H1 (cell line): ENCODE data around the gene FSD1. TPM values are rescaled to one million over a fixed set of nuclear protein-coding genes. Genes with fewer than 3 reads are reported as not detected.

Source experiments
- CTCF ChIA-PET: fragments of 300-600 bp; sonication (Branson Sonifier 250); formaldehyde crosslinking; loops from one replicate; lab custom pipeline; 2021; ENCODE audit not compliant: partially characterized antibody; lab: Charles Lee
- POLR2A ChIA-PET: fragments of 300-600 bp; sonication (Branson Sonifier 250); formaldehyde crosslinking; loops from one replicate; lab custom pipeline; 2021; ENCODE audit warnings: inconsistent platforms; ENCODE audit not compliant: partially characterized antibody; lab: Charles Lee
- DNase-seq, 2 experiments: peaks; one replicate each; pipeline versions ENCODE4 v3.0.0 to v3.0.0-alpha.2; 2010 to 2022; ENCODE audit warnings: low spot score in 2 of 2, low read depth in 1 of 2, mixed read lengths in 1 of 2
- FAIRE-seq: peaks from 2 replicates; lab custom pipeline; 2011; peaks lifted over from hg19 to GRCh38; lab: Jason Lieb, UNC
- H2AFZ ChIP-seq: 2 replicates; pipeline ENCODE4 v1.8.1; 2012; ENCODE audit warnings: low read length, inconsistent platforms
- H2AK5ac ChIP-seq: 2 replicates; pipeline ENCODE4 v1.6.1; 2013; ENCODE audit warnings: low read depth, low read length
- H2BK120ac ChIP-seq: replicated peaks from 2 replicates; pipeline ENCODE3; 2013; ENCODE audit warnings: low read depth, low read length, inconsistent platforms
- H2BK12ac ChIP-seq: 2 replicates; pipeline ENCODE4 v1.6.1; 2013; ENCODE audit warnings: low read depth, low read length
- H2BK15ac ChIP-seq: 2 replicates; pipeline ENCODE4 v1.6.1; 2013; ENCODE audit warnings: low read length
- H2BK20ac ChIP-seq: 2 replicates; pipeline ENCODE4 v1.6.1; 2013; ENCODE audit warnings: low read length
- H2BK5ac ChIP-seq: 2 replicates; pipeline ENCODE4 v1.6.1; 2013; ENCODE audit warnings: low read depth, low read length
- H3K14ac ChIP-seq: 2 replicates; pipeline ENCODE4 v1.6.1; 2013; ENCODE audit warnings: inconsistent platforms; ENCODE audit not compliant: insufficient read length
- H3K18ac ChIP-seq: 2 replicates; pipeline ENCODE4 v1.6.1; 2013; ENCODE audit warnings: low read length; ENCODE audit errors: extremely low read depth
- H3K23ac ChIP-seq: 2 replicates; pipeline ENCODE4 v1.6.1; 2013; ENCODE audit warnings: inconsistent platforms; ENCODE audit not compliant: insufficient read length
- H3K23me2 ChIP-seq: 2 replicates; pipeline ENCODE4 v1.6.1; 2013; ENCODE audit warnings: low read depth, low read length
- H3K27ac ChIP-seq: 2 replicates; pipeline ENCODE4 v1.6.1; 2011; ENCODE audit warnings: low read depth, low read length, inconsistent platforms
- H3K27me3 ChIP-seq, 4 experiments: replicated peaks in 1 of 4; 1 replicate in 1 of 4; 2 replicates in 3 of 4; pipeline versions ENCODE4 v1.6.1 to v1.8.1; 2011 to 2013; ENCODE audit warnings: low read length in 3 of 4, mild to moderate bottlenecking in 3 of 4, inconsistent platforms in 2 of 4, mixed read lengths in 2 of 4, moderate library complexity in 1 of 4; ENCODE audit not compliant: control insufficient read depth in 3 of 4, insufficient read depth in 3 of 4; ENCODE audit errors: extremely low read depth in 1 of 4
- H3K36me3 ChIP-seq, 4 experiments: 2 replicates each; pipeline versions ENCODE4 v1.6.1 to v1.8.1; 2011 to 2013; ENCODE audit warnings: mild to moderate bottlenecking in 4 of 4, low read length in 3 of 4, moderate library complexity in 2 of 4, control low read depth in 1 of 4, inconsistent platforms in 1 of 4; ENCODE audit not compliant: insufficient read depth in 4 of 4, control insufficient read depth in 2 of 4
- H3K4ac ChIP-seq: replicated peaks from 2 replicates; pipeline ENCODE3; 2013; ENCODE audit warnings: low read length, low read depth, mixed read lengths, inconsistent platforms; ENCODE audit not compliant: insufficient read length
- H3K4me1 ChIP-seq, 4 experiments: replicated peaks in 1 of 4; 1 replicate in 1 of 4; 2 replicates in 3 of 4; pipeline versions ENCODE4 v1.6.1 to v1.8.1; 2011 to 2013; ENCODE audit warnings: low read length in 3 of 4, inconsistent platforms in 2 of 4, mixed read lengths in 1 of 4; ENCODE audit not compliant: insufficient read depth in 4 of 4, control insufficient read depth in 3 of 4
- H3K4me2 ChIP-seq, 2 experiments: 2 replicates each; pipeline versions ENCODE4 v1.6.1 to v1.8.1; 2011 to 2013; ENCODE audit warnings: low read depth in 2 of 2, low read length in 2 of 2, control low read depth in 1 of 2, inconsistent platforms in 1 of 2, mild to moderate bottlenecking in 1 of 2; ENCODE audit not compliant: insufficient read depth in 1 of 2
- H3K4me3 ChIP-seq, 4 experiments: fragments of 200-600, 300-600 bp in 1 of 4; sonication (generic), shearing (Covaris generic), sonication (Bioruptor Twin) in 1 of 4; 2 replicates each; pipeline versions ENCODE4 v1.5.1 to v1.8.1; 2011 to 2016; ENCODE audit warnings: low read length in 4 of 4, low read depth in 3 of 4, control low read depth in 2 of 4, inconsistent platforms in 2 of 4, mild to moderate bottlenecking in 2 of 4, mixed read lengths in 1 of 4, moderate library complexity in 1 of 4; ENCODE audit not compliant: insufficient read depth in 2 of 4; ENCODE audit errors: extremely low read depth in 1 of 4
- H3K56ac ChIP-seq: replicated peaks from 2 replicates; pipeline ENCODE3; 2013; ENCODE audit warnings: low read depth, mild to moderate bottlenecking, mixed read lengths, low read length, inconsistent platforms; ENCODE audit not compliant: insufficient read length
- H3K79me1 ChIP-seq: 2 replicates; pipeline ENCODE4 v1.6.1; 2013; ENCODE audit warnings: low read depth, low read length, control low read depth
- H3K79me2 ChIP-seq, 2 experiments: 2 replicates each; pipeline versions ENCODE4 v1.6.1 to v1.8.1; 2012 to 2013; ENCODE audit warnings: low read length in 2 of 2, mild to moderate bottlenecking in 2 of 2, inconsistent platforms in 1 of 2; ENCODE audit not compliant: insufficient read depth in 2 of 2, control insufficient read depth in 1 of 2
- H3K9ac ChIP-seq, 4 experiments: replicated peaks in 1 of 4; 1 replicate in 1 of 4; 2 replicates in 3 of 4; pipeline versions ENCODE4 v1.6.1 to v1.8.1; 2011 to 2013; ENCODE audit warnings: low read depth in 3 of 4, low read length in 3 of 4, control low read depth in 2 of 4, mild to moderate bottlenecking in 2 of 4, moderate library complexity in 2 of 4, inconsistent platforms in 1 of 4; ENCODE audit errors: extremely low read depth in 1 of 4
- H3K9me3 ChIP-seq, 2 experiments: 2 replicates each; pipeline versions ENCODE4 v1.6.1 to v1.8.1; 2012 to 2013; ENCODE audit warnings: mild to moderate bottlenecking in 2 of 2, moderate library complexity in 2 of 2, control low read depth in 1 of 2, inconsistent platforms in 1 of 2, low read depth in 1 of 2, low read length in 1 of 2, mixed read lengths in 1 of 2; ENCODE audit not compliant: insufficient read depth in 2 of 2
- H4K20me1 ChIP-seq, 2 experiments: replicated peaks in 1 of 2; 2 replicates each; pipeline versions ENCODE3 to v1.8.1; 2011 to 2013; ENCODE audit warnings: inconsistent platforms in 2 of 2, low read length in 2 of 2, mild to moderate bottlenecking in 1 of 2; ENCODE audit not compliant: insufficient read depth in 2 of 2, control insufficient read depth in 1 of 2
- H4K5ac ChIP-seq: 2 replicates; pipeline ENCODE4 v1.6.1; 2013; ENCODE audit warnings: low read length, low read depth, mixed read lengths, inconsistent platforms; ENCODE audit not compliant: insufficient read length
- H4K8ac ChIP-seq: 2 replicates; pipeline ENCODE4 v1.8.0; 2013; ENCODE audit warnings: mild to moderate bottlenecking, moderate library complexity, low read length, inconsistent platforms; ENCODE audit not compliant: insufficient read depth; ENCODE audit errors: extremely low read depth
- H4K91ac ChIP-seq: replicated peaks from 2 replicates; pipeline ENCODE3; 2013; ENCODE audit warnings: low read length, mixed read lengths, inconsistent platforms; ENCODE audit not compliant: insufficient read length
- KDM1A ChIP-seq: fragments of 200-600, 300-600 bp; sonication (generic); IDR thresholded peaks from 2 replicates; pipeline ENCODE4 v1.7.1; 2016; ENCODE audit warnings: mild to moderate bottlenecking, low read length, borderline replicate concordance
- PHF8 ChIP-seq: fragments of 200-600 bp; sonication (generic); conservative IDR thresholded peaks from 2 replicates; pipeline ENCODE4 v1.7.1; 2012; ENCODE audit warnings: low read depth, mild to moderate bottlenecking, inconsistent platforms, low read length, moderate library complexity
- WGBS, 2 experiments: shearing (Covaris generic) in 1 of 2; methylation state at CpG; one replicate each; pipeline versions ENCODE4 v1.1.6 to v1.1.7; 2013 to 2015; ENCODE audit warnings: low lambda C conversion rate in 2 of 2, mixed read lengths in 2 of 2, inconsistent platforms in 1 of 2, low coverage in 1 of 2, missing lambda C conversion rate in 1 of 2; ENCODE audit not compliant: insufficient replicate concordance in 2 of 2, insufficient coverage in 1 of 2, insufficient read length in 1 of 2; ENCODE audit errors: extremely low coverage in 1 of 2, missing lambda C conversion rate in 1 of 2; 5-methylcytosine and 5-hydroxymethylcytosine counted together
- polyA plus RNA-seq, 7 experiments: library from polyadenylated mRNA; depleted of rRNA in 3 of 7; stranded (reverse) in 5 of 7; unstranded in 2 of 7; fragments of >200 nt in 5 of 7; fragments of 200-250 nt in 2 of 7; gene quantifications; 1 replicate in 5 of 7; 2 replicates in 1 of 7; 4 replicates in 1 of 7; pipeline versions ENCODE4 v1.2.1 to v1.2.3, GENCODE V29; 2011 to 2013; ENCODE audit warnings: missing spikeins in 2 of 7, mixed read lengths in 2 of 7
- total RNA-seq: library from RNA; stranded (reverse); fragmentation: NEBNext Ultra II Directional; extraction: Animal tissue kit (Norgen Biotek cat#: 25700); gene quantifications from 2 replicates; pipeline ENCODE4 v1.2.1, GENCODE V29; 2021

Gene FSD1
- total and polyA plus RNA-seq, 2 of the 8 experiments (the other 6 are each of a cell fraction or from before 2014, with no cell fraction given) = 58.8 to 181 TPM

DNA sequence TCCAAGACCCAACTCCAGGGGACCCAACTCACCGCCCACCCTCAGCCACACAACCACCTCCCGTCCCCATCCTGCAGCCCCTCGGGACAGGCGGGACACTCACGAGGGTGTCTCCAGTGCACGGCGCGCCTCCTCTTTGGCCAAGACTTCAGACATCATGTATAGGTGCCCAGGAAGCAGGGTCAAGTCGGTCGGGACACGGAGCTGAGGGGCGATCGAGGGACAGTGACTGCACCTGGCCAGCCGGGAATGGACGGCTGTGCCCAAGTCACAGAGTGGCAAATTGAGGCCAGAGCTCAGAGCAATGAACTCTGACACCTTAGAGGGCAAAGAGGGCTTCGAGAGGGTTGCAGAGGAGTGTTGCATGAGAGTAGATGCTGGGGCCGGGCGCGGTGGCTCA lies 25.5 kb downstream of the FSD1 start:
- no peak overlapping the region for H3K14ac ChIP-seq
- POLR2A ChIA-PET = interaction anchor here (0.5 to 4.8 kb wide), 7 partner anchors 9 to 80 kb away, joined by 3 to 46 read pairs (median 6); partner anchors contain the start of genes MPND and STAP2
- H3K27ac ChIP-seq = no peak overlapping the region
- FAIRE-seq (no peak), DNase-seq (no peak)
- no peak overlapping the region for H3K4ac ChIP-seq
- no peak overlapping the region for H3K4me3 ChIP-seq
- no peak overlapping the region for H2BK5ac ChIP-seq
- peaks cover 0 to 6% (median 3%) of the 10 kb centered on the region in 4 experiments; a peak in 5 of 7 replicates for H3K4me1 ChIP-seq
- H3K23me2 ChIP-seq = peaks cover 20% of the 10 kb centered on the region; the same call in 1 of the 2 replicates
- H3K79me1 ChIP-seq = no peaks in the 10 kb centered on the region
- no peak overlapping the region for H4K5ac ChIP-seq
- peak overlapping the region; percentile 16; the same call in 1 of the 2 replicates for H2BK15ac ChIP-seq
- no peak overlapping the region for H3K56ac ChIP-seq
- WGBS, 2 experiments = 96% methylated on average over 19 of the region's 19 CpGs; no CpG with 5 or more reads in 1 of the 2 experiments
- no peak overlapping the region for H3K9ac ChIP-seq
- H2BK12ac ChIP-seq = no peak overlapping the region
- no peak overlapping the region for H3K18ac ChIP-seq
- H3K27me3 ChIP-seq = no peaks in the 10 kb centered on the region; a peak in 1 of 7 replicates
- peaks cover 0 to under 1% (median 0%) of the 10 kb centered on the region in 4 experiments; a peak in 2 of 8 replicates for H3K36me3 ChIP-seq
- H4K91ac ChIP-seq = no peak overlapping the region
- TF ChIP-seq PHF8 (no peak), KDM1A (0 out of 2 replicates have a peak, but pooled peaks have one; percentile 29)
- peaks cover 2 to 22% of the 10 kb centered on the region in 2 experiments for H4K20me1 ChIP-seq
- H3K79me2 ChIP-seq = no peaks in the 10 kb centered on the region
- H2AK5ac ChIP-seq = no peak overlapping the region
- peak overlapping the region in 1 of 2 experiments; percentile 88; a peak in 1 of 4 replicates for H3K4me2 ChIP-seq
- H3K23ac ChIP-seq = no peak overlapping the region
- no peaks in the 10 kb centered on the region for H3K9me3 ChIP-seq
- H2BK120ac ChIP-seq = no peak overlapping the region
- CTCF ChIA-PET = interaction anchor here (0.7 to 1.3 kb wide), 3 partner anchors 18 to 63 kb away, joined by 3 read pairs; no protein-coding TSS in a partner anchor
- H4K8ac ChIP-seq = no peak overlapping the region
- H2BK20ac ChIP-seq = no peak overlapping the region
- H2AFZ ChIP-seq = no peak overlapping the region
